Activated CD4-positive, CD25-positive, alpha-beta regulatory T cell treated with anti-CD3 and anti-CD28 coated beads, Interleukin-2, amount 50 U/mL, for 16 hours (primary cell): ENCODE data around the gene CTTNBP2.

Experiments
- DNase-seq: peaks from one replicate; pipeline ENCODE4 v3.0.0-alpha.2; 2020; ENCODE audit warnings: low read depth, low spot score

Gene CTTNBP2

DNA sequence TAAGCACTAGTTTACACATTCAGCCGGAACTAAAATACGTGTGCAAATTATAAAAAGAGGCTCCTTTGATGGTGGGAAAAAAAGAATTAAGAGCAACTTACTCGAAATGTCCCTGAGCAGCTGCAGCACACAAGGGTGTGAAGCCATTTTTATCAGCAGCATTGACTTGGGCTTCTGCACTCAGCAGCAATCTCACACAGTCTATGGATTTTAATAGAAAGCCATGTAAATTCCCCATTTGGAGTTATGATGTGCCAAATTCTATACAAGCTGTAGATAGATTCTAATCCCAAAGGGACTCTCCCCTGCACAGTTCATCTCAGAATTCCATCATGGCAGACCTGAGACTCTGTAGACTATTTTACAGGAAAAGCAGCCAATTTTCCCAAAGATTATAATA is 90.5 kb downstream of the CTTNBP2 start:
- no peak for DNase-seq

DNA sequence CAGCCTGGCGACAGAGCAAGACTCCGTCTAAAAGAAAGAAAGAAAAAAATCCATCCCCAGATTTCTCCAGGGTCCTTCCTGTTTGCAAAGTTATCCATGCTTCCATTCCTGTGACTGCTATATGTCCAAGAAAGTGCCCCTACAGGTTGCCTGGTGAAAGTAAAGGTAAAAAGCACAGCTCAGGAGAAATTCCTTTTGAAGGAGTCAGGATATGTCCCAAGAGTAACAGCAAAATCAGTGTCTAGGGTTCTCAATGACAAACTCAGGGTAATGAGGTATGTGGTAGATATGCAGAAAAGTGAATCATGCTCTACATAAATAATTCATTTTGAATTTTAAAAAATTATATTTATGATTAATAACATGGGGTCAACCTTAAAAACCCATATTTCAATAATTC is 91.5 kb downstream of the CTTNBP2 start:
- no peak for DNase-seq

DNA sequence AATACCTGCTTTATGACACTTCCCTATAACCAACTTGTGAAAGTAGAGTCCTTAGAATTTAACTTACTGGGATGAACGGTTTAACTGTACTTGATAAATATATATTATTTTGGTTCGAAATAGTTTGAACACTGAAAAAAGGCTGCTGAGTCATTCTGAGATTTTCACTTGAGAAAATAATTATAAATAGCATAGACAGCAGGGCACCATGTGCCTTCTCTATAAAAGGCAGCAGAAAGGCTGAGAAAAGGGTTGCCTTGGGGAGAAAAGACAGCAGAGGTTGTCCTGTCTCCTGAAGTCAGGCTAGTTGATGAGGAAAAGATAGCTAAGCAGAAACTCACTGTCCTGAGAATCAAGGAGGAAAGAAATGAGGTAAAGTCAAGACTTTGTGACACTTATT is 92.4 kb downstream of the CTTNBP2 start:
- DNase-seq: no peak

DNA sequence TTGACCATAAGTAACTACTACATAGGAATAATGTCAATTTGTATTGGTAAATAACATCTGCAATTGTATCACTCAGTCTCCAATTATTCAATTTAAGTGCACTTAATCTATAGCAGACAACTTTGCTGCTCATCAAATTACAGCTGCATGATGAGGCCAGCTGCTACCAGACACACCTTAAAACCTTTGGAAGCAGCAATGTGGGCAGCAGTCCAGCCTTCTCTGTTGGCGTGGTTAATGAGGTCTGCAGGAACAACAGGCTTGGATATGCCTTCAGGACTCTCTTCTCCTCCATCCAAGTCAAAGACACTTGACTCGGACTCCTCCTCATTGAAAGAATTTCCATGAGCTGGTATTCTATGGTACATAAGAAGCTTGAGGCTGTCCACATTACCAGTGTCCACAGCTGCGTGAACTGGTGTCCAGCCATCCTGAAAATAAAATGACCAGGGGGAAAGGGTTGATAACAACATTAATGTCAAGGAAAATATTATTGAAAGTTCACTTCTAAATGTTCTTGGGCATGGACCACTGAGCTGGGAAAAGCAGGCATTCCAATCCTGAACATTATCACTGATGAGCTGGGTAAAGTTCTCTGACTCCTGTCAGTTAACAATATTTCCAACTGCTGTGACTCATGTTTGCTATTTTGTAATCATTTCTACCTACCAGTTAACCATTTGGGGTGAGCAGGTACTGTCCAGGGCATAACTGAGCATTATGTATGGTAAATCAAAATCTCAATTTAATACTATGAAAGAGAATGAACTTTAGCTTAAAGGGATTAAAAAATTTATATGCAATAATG is 95.7 kb downstream of the CTTNBP2 start:
- no peak for DNase-seq

DNA sequence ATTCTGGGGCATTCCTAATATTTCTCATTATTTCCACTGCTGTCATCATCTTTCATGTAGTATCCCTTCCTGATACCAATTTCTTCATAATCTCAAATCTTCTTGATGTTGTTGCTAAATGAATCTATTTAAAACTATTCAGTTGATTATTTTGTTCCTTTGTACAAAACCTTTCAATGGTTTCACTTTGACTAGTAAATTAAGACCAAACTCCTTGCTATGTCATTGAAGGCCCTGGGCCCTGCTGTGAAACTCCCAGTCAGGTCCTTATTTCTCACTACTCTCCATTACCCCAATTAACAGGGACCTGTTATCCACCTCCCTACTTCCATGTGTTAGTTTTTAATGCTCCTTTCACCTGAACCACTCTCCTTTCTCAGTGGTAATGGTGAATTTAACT is 97.0 kb downstream of the CTTNBP2 start:
- no peak for DNase-seq

DNA sequence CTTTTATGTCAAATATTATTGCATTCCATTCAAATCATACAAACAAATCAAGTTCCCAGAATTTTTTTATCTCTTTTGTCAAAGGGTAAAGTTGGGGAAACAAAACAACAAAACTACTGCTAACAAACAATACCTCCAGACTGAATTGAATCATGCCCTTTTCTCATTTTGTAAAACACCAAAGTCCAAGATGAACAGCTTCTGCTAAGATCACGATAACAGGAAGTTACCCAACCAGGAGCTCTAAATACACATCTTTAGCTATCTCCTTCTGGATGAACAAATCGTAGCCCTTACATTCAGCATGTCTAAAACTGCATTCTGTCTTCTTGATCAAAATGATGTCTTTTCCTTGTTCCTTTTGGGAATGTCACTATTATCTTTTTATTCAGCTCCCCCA is 97.4 kb downstream of the CTTNBP2 start:
- DNase-seq: no peak

DNA sequence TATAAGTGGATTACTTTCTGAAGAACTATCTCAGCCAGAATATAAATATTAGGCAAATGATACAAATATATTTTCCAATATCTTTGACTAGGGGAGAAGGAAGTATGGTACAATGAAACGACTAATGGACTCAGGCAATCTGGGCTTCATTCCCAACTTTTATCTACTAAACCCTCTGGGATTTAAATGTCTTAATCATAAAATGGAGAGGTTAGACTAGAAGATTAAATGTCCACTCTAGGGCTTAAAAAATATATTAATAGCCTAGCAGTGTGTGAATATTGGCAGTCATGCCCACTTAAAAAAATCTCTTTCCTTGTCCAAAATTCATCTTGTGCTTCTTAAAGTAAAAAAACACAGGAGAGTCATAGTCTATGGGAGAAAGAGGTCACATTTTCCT is 98.3 kb downstream of the CTTNBP2 start:
- DNase-seq: no peak

DNA sequence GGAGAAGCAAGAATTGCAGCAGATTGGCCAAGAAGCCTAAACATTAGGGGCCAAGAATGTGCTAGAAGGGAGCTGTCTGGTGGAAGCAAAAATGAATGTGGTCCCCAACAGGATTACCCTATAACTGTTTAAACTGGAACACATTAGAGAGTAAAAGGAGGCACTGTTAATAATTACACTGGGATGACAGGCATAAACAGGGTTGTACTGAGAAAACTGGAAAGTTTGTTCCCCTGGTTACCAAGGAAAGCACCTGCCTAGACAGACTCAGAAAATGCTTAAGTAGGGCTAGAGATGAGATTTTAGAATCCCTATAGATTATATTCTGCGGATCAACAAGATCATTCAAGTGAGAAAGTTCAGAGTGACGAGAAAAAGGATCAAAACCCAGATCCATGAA is 100.8 kb downstream of the CTTNBP2 start:
- DNase-seq: no peak

DNA sequence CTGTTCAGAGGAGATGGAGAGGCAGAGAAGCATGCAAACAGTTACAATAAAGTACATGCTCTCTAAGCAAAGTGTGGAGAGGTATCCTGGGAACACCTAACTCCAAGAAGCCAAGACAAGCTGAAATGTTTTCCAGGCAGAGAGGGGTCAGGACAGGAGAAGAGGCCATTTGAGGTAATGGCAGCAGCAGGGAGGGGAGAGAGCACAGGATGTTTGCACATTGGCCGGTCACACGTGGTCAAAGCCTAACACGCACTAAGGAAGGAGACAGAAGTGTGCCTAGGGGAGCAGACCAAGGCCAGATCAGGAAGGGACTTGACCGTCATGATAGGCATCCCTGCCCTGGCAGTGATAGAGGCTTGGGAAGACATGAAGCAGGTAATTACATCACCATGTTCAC is 101.5 kb downstream of the CTTNBP2 start:
- no peak for DNase-seq

DNA sequence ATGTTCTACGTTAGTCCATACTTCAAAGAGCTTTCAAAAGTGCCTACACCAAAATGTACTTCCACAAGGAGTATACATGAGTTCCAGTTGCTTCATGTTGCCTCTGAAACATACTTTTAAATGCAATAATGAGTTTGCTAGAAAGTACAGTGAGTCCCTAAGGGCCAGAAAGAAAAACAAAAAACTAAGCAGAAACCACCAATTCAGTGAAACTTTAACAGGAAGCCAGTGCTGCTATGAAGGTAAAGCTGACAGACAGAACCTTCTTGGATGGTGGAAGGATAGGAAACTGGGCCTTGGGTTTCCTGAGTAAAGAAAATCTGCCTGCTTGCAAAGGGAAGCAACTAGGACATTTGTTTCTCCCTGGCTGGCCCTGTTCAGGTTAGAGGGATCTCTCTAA is 104.2 kb downstream of the CTTNBP2 start:
- DNase-seq: no peak

DNA sequence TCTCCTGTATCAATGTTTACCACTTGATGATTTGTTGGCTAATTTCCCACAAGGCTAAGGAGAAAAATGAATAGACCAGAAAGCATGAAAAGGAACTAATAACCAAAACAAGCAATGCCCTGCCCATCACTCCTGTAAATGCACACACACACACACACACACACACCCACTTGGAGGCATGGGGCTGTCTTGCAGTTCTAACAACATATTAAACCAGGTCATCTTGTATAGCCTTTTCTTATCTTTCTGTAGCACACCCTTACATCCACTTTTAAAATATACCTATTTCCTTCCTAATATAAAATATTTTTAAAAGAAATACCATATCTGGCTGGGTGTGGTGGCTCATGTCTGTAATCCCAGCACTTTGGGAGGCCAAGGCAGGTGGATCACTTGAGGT is 105.3 kb downstream of the CTTNBP2 start:
- no peak for DNase-seq

DNA sequence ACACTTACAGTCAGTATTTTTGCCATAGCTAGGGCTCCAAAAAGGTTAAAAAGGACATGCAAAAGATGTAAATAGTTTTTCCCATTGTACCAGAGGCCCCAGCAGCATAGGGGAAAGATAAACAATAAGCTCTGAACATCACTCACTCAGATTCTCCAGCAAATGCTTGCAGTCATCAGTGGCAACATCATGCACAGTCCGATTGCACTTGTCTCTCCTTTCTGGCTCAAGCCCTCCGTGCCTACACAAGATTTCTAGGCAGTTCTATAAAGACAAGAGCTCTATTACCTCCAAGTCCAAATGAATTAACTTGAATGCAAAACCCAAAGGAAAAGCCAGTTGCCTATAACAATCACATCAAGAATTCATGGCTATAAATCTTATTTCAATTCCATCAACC is 106.3 kb downstream of the CTTNBP2 start:
- no peak for DNase-seq

DNA sequence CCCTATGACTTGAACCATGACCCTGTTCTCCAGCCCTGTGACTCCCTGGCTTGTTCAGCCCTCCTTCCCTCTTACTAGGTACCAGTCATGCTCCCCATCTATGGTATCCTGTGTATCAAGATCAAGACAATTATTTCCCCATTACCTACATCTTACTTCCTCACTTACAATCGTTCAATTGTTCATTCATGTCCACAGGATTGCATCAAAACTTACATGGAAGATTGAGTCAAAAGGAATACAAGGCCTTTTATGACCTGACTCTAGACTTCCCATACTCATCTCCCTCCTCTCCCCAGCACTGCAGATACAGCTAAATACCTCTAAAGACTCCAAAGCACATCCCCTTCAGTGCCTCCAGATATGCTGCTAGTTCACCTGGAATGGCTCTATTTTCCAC is 109.2 kb downstream of the CTTNBP2 start:
- no peak for DNase-seq

DNA sequence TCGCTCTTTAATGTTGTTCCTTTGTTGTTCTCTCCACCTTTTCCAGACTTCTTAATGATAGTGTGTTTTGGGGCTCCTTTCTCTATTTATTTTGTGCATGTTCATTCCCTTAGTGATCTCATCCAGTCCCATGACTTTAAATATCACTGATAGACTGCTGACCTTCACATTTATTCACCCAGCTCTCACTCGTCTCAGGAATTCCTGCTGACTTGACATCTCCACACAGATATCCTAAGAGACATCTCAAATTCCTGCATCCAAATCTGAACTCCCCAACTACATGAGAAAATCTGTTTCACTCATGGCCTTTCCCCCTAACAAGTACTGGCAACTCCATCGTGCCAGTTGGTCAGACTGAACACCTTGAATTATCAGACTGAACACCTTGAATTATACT is 111.2 kb downstream of the CTTNBP2 start:
- no peak for DNase-seq

DNA sequence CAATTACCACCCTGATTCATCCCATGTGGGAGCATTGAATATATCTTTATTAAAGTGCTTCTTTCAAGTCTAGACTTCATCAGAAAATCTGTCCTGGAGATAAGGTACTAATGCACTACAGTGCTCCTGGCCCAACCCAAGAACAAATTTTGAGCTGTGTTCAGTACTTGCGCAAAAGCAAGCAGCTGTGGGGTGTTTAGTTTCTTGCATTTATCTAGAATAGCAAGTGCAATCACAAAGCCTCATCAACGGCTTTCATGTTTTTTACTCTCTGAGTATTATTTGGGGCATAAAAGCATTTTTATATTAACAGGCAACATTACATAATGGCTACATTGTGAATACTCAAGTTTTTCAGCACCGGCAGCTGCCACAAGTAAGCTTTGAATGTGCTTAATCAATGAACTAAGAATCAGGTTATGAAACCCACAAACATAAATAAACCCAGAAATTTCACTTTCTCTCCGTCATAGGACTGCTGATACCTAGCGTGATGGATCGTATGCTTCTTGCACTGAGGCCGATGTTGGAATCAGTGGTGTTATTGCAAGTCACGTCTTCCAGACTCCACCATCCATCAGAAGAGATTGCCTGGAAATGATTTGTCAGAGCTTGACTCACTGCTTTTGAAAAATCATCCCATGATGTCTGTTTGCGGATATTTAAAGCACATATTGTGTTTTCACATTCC is 113.1 kb downstream of the CTTNBP2 start:
- no peak for DNase-seq

DNA sequence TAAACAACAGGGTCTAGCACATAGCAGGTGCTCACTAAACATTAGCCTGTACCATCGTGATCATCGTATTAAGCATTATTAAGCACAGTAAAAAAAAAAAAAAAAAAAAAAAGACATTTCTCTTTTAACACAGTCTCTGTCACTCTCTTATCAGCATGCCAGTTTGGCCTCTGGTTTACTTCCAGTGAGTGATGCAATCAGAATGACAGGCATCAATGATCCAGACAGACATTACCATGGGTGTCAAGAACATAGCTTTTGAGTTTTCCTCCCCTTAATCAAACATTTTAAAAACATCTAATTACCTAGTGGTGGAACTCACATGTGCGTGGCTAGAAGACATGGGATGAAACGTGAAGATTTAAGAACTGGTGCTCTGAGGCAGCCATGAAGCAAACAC is 115.8 kb downstream of the CTTNBP2 start:
- DNase-seq: no peak

DNA sequence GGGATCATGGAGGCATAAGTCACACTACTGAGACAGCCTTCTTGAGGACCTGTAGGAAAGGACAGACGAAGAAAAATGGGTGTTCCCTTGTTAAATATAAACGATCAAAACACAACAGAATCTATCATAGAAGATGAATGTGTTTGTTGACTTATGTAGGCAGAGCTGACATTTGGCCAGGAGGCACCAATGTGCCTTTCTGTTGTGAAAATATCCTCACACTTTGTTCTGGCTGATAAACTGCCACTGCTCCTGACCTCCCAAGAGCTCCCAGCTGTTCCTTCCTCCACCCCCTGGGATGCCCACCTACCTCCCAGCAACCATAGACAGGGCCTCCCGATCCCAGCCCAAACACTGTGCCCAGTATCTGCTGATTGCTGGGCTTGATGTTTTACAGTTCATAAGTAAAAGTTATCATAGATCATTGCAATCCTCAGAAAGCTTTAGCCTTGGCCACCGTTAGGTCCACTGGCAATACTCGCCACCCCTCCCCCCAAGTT is 116.6 kb downstream of the CTTNBP2 start:
- no peak for DNase-seq

DNA sequence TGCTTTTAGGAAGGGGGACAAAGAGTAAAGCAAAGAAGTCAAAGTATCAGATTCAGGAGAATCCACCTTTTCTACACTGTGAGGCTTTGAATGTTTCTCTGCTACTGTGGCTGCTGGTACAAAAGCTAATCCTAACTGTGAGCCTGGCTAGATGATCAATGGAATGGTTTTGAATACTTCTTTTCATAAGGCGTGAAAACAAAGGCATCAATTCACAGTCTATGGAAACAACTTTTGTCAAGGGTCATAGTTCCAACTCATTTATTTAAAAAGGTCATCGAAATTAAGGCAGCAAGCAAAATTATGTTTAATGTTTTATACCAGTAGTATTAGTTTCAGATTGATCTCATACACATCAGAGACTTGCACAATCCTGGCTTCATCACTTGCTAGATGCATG is 118.1 kb downstream of the CTTNBP2 start:
- no peak for DNase-seq

DNA sequence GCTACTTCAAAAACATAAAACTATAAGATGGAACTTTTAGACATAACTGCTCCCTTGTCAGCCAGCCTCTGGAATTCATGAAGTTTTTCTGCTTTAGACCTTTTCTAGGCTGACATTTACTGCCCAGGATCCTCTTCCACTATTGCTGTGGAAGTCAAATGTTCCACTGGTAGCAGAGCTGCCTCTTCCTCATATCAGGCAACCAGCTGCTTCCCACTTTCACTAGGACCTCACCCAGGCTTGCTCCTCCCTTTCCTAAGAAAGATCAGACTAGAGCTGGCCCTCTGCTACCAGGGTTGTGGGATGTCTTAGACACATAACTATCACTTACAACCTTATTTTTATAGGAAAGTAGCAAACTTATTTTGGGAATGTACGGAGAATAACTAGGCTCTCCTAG is 121.5 kb downstream of the CTTNBP2 start:
- DNase-seq: no peak

DNA sequence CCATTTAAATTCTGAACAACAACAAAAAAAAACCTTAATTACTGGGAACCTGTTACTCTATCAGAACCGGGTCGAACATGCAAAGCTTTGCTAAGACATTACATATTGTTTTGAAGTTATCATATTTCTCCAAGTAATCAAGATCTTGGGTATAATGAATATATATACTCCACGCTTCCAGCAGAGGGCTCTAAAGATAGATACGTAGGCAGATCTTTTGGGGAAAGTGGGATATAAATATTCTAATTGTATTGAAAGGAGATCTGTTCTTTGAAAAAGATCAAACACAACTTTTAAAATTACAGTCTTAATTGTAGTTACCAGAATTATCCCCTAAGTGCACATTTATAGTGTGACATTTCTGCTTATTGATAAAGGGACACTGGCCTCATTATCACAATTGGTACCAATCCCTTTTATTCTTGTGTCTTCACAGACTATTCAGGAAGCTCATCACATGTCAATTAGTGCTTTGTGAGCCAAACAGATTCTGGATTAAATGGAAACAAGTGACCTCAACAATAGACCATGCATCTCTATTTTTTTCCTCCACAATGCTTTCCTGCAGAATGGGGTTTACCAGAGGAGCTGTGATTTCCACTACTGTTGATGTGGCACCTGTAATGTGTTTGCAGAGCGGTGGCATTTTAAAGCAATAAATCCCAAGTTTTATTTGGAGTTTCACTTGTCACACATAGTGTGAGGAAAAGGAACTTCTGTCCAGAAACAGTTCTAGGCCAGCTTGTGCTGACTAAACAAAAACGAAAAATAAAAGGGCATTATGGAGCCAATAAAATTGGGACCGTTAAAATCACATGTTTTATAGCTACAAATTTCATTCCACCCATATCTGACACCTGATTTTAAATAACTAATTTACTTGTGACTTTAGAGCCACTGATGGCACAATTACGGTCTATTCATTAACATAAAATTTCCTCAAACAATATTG is 122.4 kb downstream of the CTTNBP2 start:
- DNase-seq: no peak

DNA sequence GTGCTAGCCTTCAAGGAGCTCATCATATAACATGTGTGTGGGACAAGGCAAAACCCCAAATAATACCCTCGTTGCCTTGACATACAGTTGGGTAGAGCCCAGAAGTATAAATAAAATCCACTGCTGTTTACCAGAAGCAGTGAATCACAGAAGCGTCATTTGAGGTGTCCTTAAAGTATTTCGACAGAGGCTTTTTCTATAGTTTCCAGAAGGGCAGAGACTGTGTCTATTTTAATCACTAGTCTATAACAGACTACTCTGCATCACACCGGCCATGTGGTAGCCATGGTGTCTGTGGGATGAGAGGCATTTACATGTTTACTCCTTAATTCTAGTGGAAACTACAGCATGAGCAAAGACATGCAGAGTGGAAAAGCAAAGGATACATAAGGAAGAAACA is 131.3 kb downstream of the CTTNBP2 start:
- no peak for DNase-seq

DNA sequence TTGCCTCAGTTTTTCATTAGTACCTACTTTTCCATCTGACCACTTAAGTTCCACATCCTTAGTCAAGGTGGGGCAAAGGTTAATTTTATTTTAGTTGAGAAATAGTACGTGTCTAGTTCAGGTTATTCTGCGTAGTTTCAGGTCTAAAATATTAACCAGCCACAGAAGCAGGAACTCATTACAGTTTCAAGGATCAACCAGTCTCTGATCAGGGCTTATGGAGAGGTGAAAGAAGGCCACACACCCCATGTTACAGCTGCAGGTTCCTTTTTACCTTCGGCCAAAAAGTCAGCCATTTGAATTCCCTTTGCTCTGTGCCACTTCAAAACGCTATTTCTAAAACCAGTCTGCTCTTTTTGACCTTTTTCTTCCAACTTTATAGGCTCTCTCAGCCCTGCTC is 134.2 kb downstream of the CTTNBP2 start:
- DNase-seq: no peak
